HG03045 (cell line): ENCODE results near the gene RNF213.
"Not testable (repeated sequence)": the region's sequence is repeated elsewhere in the genome, so short reads cannot be mapped to it uniquely, and the experiment has no call there.

ENCODE experiments used
- ATAC-seq: cut with Tn5 transposase; IDR thresholded peaks from one replicate; pipeline ENCODE4 v1.9.1; 2021; ENCODE audit warnings: mild to moderate bottlenecking, moderate library complexity; ENCODE audit not compliant: unreplicated experiment

Gene RNF213

GRCh38 chr17:80385046-80385445, 124.4 kb downstream of the RNF213 start:
- ATAC-seq = no peak

- no peak for ATAC-seq
These were observed 125.7 kb downstream of the RNF213 start for GRCh38 chr17:80386341-80386740.

GRCh38 chr17:80387071-80387470, 126.4 kb downstream of the RNF213 start:
- ATAC-seq = no peak

GRCh38 chr17:80388175-80388574, 127.5 kb downstream of the RNF213 start:
- ATAC-seq = no peak

- ATAC-seq = no peak
These were observed 127.9 kb downstream of the RNF213 start for GRCh38 chr17:80388601-80389000.

- no peak for ATAC-seq
These were observed 128.7 kb downstream of the RNF213 start for GRCh38 chr17:80389011-80389995.

GRCh38 chr17:80393241-80393890, 132.7 kb downstream of the RNF213 start:
- ATAC-seq = no peak

- no peak for ATAC-seq
These were observed 133.3 kb downstream of the RNF213 start for GRCh38 chr17:80393961-80394360.

- ATAC-seq = no peak
These were observed 134.1 kb downstream of the RNF213 start for GRCh38 chr17:80394629-80395216.

GRCh38 chr17:80395402-80396151, 134.9 kb downstream of the RNF213 start:
- ATAC-seq = no peak

- ATAC-seq = no peak
These were observed 135.7 kb downstream of the RNF213 start for GRCh38 chr17:80396157-80397033.

GRCh38 chr17:80397034-80397387, 136.4 kb downstream of the RNF213 start:
- ATAC-seq = no peak

- ATAC-seq = no peak
These were observed 137.0 kb downstream of the RNF213 start for GRCh38 chr17:80397686-80398085.

GRCh38 chr17:80401086-80401485, 140.4 kb downstream of the RNF213 start:
- ATAC-seq = not testable (repeated sequence)

GRCh38 chr17:80402102-80402501, 141.4 kb downstream of the RNF213 start:
- ATAC-seq = not testable (repeated sequence)

- no peak for ATAC-seq
These were observed 142.3 kb downstream of the RNF213 start for GRCh38 chr17:80402959-80403358.

- no peak for ATAC-seq
These were observed 145.5 kb downstream of the RNF213 start for GRCh38 chr17:80406146-80406545.

GRCh38 chr17:80407917-80408316, 147.3 kb downstream of the RNF213 start:
- ATAC-seq = not testable (repeated sequence)

GRCh38 chr17:80408872-80409271, 148.2 kb downstream of the RNF213 start:
- no peak for ATAC-seq

GRCh38 chr17:80409626-80410025, 149.0 kb downstream of the RNF213 start:
- ATAC-seq = no peak
